Ovary (tissue), 3 donors: Measurements from ENCODE around the gene CLDN19.

ENCODE experiments used
- CTCF ChIP-seq, 3 donors: fragments of 450-650 bp in 2 of 3; fragments of 200-600 bp in 1 of 3; IDR thresholded peaks; one replicate each; pipeline versions ENCODE4 v1.5.1 to v1.8.0; 2016 to 2022; ENCODE audit warnings: antibody characterized with exemption in 3 of 3, mild to moderate bottlenecking in 1 of 3
- EP300 ChIP-seq: sonication (generic); formaldehyde crosslinking; IDR thresholded peaks from one replicate; pipeline ENCODE4 v1.6.1; 2017; ENCODE audit warnings: antibody characterized with exemption
- POLR2A ChIP-seq: fragments of 450-650 bp; IDR thresholded peaks from one replicate; pipeline ENCODE4 v1.6.1; 2017; ENCODE audit warnings: antibody characterized with exemption, mild to moderate bottlenecking, moderate library complexity
- donor health status: DM: no; HTN: no; CAD: no.

- TF ChIP-seq CTCF (IDR thresholded peaks at IDR 0.05), result no peak
- no peak for TF ChIP-seq POLR2A
- no peak for TF ChIP-seq EP300
These were observed 45.1 kb upstream of the CLDN19 start, which contains the start of gene TMEM269 for GRCh38 chr1:42784946-42785693.
